ENCODE data around the gene CTBP2. TPM values are rescaled to one million over a fixed set of nuclear protein-coding genes. Genes with fewer than 3 reads are reported as not detected.

The CTBP2 gene
- total and polyA plus RNA-seq, 2 of the 13 experiments (the other 11 are each of a cell fraction or from before 2014, with no cell fraction given): 0.08 TPM; not detected in 1

DNA sequence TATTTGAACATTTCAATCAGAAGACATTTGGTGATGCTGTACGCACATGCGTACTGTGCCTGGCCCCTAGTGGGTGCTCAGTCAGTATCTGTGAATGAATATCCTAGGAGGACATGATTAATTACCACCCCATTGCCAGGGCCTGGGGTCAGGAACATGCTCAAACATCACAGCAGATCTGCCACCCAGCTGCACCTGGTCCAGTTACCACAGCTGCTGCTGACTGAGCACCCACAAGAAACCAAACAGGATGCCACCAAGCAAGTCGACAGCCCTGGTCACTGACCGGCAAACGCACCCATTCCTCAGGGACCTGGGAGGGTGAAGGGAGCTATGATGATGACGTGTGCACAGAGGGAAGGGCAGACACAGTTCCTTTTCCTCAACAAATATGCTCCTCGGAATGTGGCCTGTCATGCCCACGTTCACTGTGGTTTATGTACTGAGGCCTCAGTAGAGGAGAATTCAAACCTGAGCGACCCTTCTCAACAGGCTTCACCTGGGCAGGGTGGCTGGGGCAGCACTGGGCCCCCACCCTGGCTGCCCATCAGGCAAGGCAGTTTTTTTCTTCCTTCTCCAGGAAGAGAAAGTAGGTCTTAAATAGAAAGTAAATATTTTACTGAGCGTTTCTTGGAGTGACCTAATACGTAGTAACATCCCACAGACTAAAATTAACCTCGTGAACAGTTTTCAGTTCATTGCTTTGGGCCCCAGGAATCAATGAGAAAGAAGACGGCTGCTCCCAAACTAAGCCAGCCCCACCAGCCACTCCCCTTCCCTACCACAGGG, 13.4 kb downstream of the CTBP2 start:
- no TSS peak for BruUV-seq (replicated peaks)
- no peak overlapping the region for H3K4me3 ChIP-seq (replicated peaks in 1 of 3; ENCODE audit: insufficient read depth in 1 of 3, low read depth in 2 of 3, low read length in 3 of 3)
- H3K79me2 ChIP-seq (ENCODE audit: insufficient read depth, low read length): no peaks in the 10 kb centered on the region
- no peaks in the 10 kb centered on the region for H3K4me1 ChIP-seq (ENCODE audit: insufficient read depth, low read length)
- in situ Hi-C loops (cut with HindIII; ENCODE audit: extremely low pct_ligation_motif_present, low pct_unique_long_range_greater_than_20kb) (no loop called here), intact Hi-C loops (cut with micrococcal nuclease; ENCODE audit: unreplicated experiment) (no loop called here)
- TF ChIP-seq HOXD1 (CRISPR knock-in tag; IDR thresholded peaks at IDR 0.05) (no peak), CREB1 (IDR thresholded peaks at IDR 0.05) (peak; percentile 71), CREB1 (CRISPR knock-in tag; IDR thresholded peaks at IDR 0.05) (no peak)
- FAIRE-seq (no peak), ATAC-seq (no peak), DNase-seq (ENCODE audit: low spot score) (no peak)
- no peaks in the 10 kb centered on the region for H3K9me3 ChIP-seq (ENCODE audit: low read length)
- H2AFZ ChIP-seq (ENCODE audit: low read length): no peak overlapping the region
- H3K4me2 ChIP-seq (ENCODE audit: low read depth, low read length): no peak overlapping the region
- no peaks in the 10 kb centered on the region for H4K20me1 ChIP-seq (ENCODE audit: insufficient read depth, low read length)
- H3K27ac ChIP-seq (ENCODE audit: extremely low read length, insufficient read depth, low read length): no peak overlapping the region
- H3K36me3 ChIP-seq (replicated peaks in 1 of 2; ENCODE audit: control insufficient read depth in 1 of 2, insufficient read depth in 2 of 2, low read length in 2 of 2): no peaks in the 10 kb centered on the region
- ChIA-PET CTCF (ENCODE audit: low intra/inter-chr PET ratio, low total read pairs) (no interaction called here), POLR2A (no interaction called here)
- no peak overlapping the region for H3K9ac ChIP-seq (ENCODE audit: insufficient read depth, low read depth, low read length)
- H3K27me3 ChIP-seq (ENCODE audit: control insufficient read depth in 1 of 2, insufficient read depth in 2 of 2, low read length in 2 of 2): peaks cover 12 to 60% of the 10 kb centered on the region in 2 experiments; a peak in 4 of 5 replicates
- WGBS (ENCODE audit: low lambda C conversion rate): 29% methylated on average over 9 of the region's 13 CpGs

GRCh38 chr10:125145636-125146035, 14.7 kb downstream of the CTBP2 start:
- Histone ChIP-seq H4K20me1 (ENCODE audit: insufficient read depth, low read length) (no peaks in the 10 kb centered on the region), H3K4me1 (ENCODE audit: insufficient read depth, low read length) (no peaks in the 10 kb centered on the region), H3K36me3 (replicated peaks in 1 of 2; ENCODE audit: control insufficient read depth in 1 of 2, insufficient read depth in 2 of 2, low read length in 2 of 2) (no peaks in the 10 kb centered on the region), H3K27me3 (ENCODE audit: control insufficient read depth in 1 of 2, insufficient read depth in 2 of 2, low read length in 2 of 2) (peaks cover 16 to 69% of the 10 kb centered on the region in 2 experiments; a peak in 4 of 5 replicates), H2AFZ (ENCODE audit: low read length) (no peak overlapping the region), H3K4me2 (ENCODE audit: low read depth, low read length) (no peak overlapping the region), H3K9ac (ENCODE audit: insufficient read depth, low read depth, low read length) (no peak overlapping the region), H3K4me3 (replicated peaks in 1 of 3; ENCODE audit: insufficient read depth in 1 of 3, low read depth in 2 of 3, low read length in 3 of 3) (no peak overlapping the region), H3K9me3 (ENCODE audit: low read length) (no peaks in the 10 kb centered on the region), H3K79me2 (ENCODE audit: insufficient read depth, low read length) (no peaks in the 10 kb centered on the region), H3K27ac (ENCODE audit: extremely low read length, insufficient read depth, low read length) (no peak overlapping the region)
- FAIRE-seq (no peak), ATAC-seq (no peak), DNase-seq (ENCODE audit: low spot score) (no peak)
- in situ Hi-C loops (cut with HindIII; ENCODE audit: extremely low pct_ligation_motif_present, low pct_unique_long_range_greater_than_20kb): no loop called here
- no peak for TF ChIP-seq KLF9 (CRISPR knock-in tag; IDR thresholded peaks at IDR 0.05; ENCODE audit: low read depth)
- TF ChIP-seq ZBTB7B (CRISPR knock-in tag; IDR thresholded peaks at IDR 0.05): no peak
- no peak for TF ChIP-seq TRAFD1 (CRISPR knock-in tag; IDR thresholded peaks at IDR 0.05; ENCODE audit: borderline replicate concordance)
- TF ChIP-seq, protein P1, sequence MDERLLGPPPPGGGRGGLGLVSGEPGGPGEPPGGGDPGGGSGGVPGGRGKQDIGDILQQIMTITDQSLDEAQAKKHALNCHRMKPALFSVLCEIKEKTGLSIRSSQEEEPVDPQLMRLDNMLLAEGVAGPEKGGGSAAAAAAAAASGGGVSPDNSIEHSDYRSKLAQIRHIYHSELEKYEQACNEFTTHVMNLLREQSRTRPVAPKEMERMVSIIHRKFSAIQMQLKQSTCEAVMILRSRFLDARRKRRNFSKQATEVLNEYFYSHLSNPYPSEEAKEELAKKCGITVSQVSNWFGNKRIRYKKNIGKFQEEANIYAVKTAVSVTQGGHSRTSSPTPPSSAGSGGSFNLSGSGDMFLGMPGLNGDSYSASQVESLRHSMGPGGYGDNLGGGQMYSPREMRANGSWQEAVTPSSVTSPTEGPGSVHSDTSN (CRISPR knock-in tag; IDR thresholded peaks at IDR 0.05): no peak
- TF ChIP-seq ZMAT5 (CRISPR knock-in tag; IDR thresholded peaks at IDR 0.05; ENCODE audit: borderline replicate concordance, low read depth): no peak
- no peak for TF ChIP-seq ZNF224 (CRISPR knock-in tag; IDR thresholded peaks at IDR 0.05)
- no peak for TF ChIP-seq TRIM24 (CRISPR knock-in tag; IDR thresholded peaks at IDR 0.05)
- BruUV-seq (replicated peaks): no TSS peak
- intact Hi-C loops (cut with micrococcal nuclease; ENCODE audit: unreplicated experiment): no loop called here
- CTCF ChIA-PET (ENCODE audit: low intra/inter-chr PET ratio, low total read pairs): no interaction called here
- POLR2A ChIA-PET: no interaction called here
- WGBS (ENCODE audit: low lambda C conversion rate): 21% methylated on average over 5 of the region's 5 CpGs

Data from HepG2 (cell line).